ENCODE results near the gene ZNF407.

DNA sequence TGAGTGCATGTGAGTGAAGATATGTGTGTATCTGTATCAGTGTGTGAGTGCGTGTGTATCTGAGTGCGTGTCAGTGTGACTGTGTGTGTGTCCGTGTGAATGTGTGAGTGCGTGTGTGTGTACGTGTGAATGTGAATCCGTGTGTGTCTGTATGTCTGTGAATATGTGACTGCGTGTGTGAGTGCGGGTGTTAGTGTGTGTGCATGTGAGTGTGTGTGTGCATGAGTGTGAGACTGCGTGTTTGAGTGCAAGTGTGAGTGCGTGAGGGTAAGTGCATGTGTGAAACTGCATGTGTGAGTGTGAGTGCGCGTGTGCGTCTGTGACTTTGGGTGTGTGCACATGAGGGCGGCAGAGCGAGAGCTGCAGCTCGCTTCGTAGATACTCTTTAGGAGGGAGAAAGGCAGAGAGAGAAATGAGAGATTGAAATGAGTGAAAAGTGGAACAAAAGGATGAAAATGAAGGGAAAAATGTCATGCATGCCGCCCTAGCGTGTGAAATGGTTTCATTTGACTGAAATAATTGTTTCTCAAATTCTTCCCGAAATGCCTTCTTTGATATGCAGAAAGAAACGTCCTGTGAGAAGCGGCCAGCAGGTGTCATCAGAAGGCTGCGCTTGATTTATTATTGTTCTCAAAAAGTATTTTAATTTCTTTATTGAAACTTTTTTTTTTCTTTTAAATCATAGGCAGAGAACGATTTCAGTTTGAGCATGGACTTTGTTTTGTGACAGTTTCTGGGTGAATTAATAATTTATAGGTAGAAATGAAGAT is 25.6 kb downstream of the ZNF407 start:
- TF ChIP-seq, protein P1, sequence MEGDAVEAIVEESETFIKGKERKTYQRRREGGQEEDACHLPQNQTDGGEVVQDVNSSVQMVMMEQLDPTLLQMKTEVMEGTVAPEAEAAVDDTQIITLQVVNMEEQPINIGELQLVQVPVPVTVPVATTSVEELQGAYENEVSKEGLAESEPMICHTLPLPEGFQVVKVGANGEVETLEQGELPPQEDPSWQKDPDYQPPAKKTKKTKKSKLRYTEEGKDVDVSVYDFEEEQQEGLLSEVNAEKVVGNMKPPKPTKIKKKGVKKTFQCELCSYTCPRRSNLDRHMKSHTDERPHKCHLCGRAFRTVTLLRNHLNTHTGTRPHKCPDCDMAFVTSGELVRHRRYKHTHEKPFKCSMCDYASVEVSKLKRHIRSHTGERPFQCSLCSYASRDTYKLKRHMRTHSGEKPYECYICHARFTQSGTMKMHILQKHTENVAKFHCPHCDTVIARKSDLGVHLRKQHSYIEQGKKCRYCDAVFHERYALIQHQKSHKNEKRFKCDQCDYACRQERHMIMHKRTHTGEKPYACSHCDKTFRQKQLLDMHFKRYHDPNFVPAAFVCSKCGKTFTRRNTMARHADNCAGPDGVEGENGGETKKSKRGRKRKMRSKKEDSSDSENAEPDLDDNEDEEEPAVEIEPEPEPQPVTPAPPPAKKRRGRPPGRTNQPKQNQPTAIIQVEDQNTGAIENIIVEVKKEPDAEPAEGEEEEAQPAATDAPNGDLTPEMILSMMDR (IDR thresholded peaks at IDR 0.05): peak in 2 of 4 experiments; percentile 37 to 44
- no peak for TF ChIP-seq POLR2A (IDR thresholded peaks at IDR 0.05)
